ENCODE results near the gene TBC1D22A.
"Not testable (repeated sequence)": the region's sequence is repeated elsewhere in the genome, so short reads cannot be mapped to it uniquely, and the experiment has no call there.

The TBC1D22A gene

GRCh38 chr22:47139013-47139789 is 376.8 kb downstream of the TBC1D22A start:
- no peak for DNase-seq (ENCODE audit: low read depth in 2 of 2)

- DNase-seq (ENCODE audit: low read depth in 2 of 2), result no peak
These were observed 377.3 kb downstream of the TBC1D22A start for GRCh38 chr22:47139790-47140119.

GRCh38 chr22:47140975-47141374 is 378.5 kb downstream of the TBC1D22A start:
- not testable (repeated sequence) for DNase-seq (ENCODE audit: low read depth in 2 of 2)

- DNase-seq (ENCODE audit: low read depth in 2 of 2), result no peak
These were observed 380.1 kb downstream of the TBC1D22A start for GRCh38 chr22:47142427-47143046.

- DNase-seq (ENCODE audit: low read depth in 2 of 2), result no peak
These were observed 380.9 kb downstream of the TBC1D22A start for GRCh38 chr22:47143249-47143938.

- no peak for DNase-seq (ENCODE audit: low read depth in 2 of 2)
These were observed 381.8 kb downstream of the TBC1D22A start for GRCh38 chr22:47144076-47144765.

GRCh38 chr22:47144791-47145425 is 382.5 kb downstream of the TBC1D22A start:
- no peak for DNase-seq (ENCODE audit: low read depth in 2 of 2)

- DNase-seq (ENCODE audit: low read depth in 2 of 2), result no peak
These were observed 383.4 kb downstream of the TBC1D22A start for GRCh38 chr22:47145883-47146282.

GRCh38 chr22:47146391-47146790 is 383.9 kb downstream of the TBC1D22A start:
- no peak for DNase-seq (ENCODE audit: low read depth in 2 of 2)

- DNase-seq (ENCODE audit: low read depth in 2 of 2), result no peak
These were observed 384.5 kb downstream of the TBC1D22A start for GRCh38 chr22:47146941-47147340.

GRCh38 chr22:47147572-47147971 is 385.1 kb downstream of the TBC1D22A start:
- DNase-seq (ENCODE audit: low read depth in 2 of 2), result no peak

- DNase-seq (ENCODE audit: low read depth in 2 of 2), result no peak
These were observed 386.1 kb downstream of the TBC1D22A start for GRCh38 chr22:47148510-47148909.

- DNase-seq (ENCODE audit: low read depth in 2 of 2), result no peak
These were observed 386.7 kb downstream of the TBC1D22A start for GRCh38 chr22:47148956-47149728.

GRCh38 chr22:47149976-47150375 is 387.5 kb downstream of the TBC1D22A start:
- DNase-seq (ENCODE audit: low read depth in 2 of 2), result no peak

- DNase-seq (ENCODE audit: low read depth in 2 of 2), result no peak
These were observed 388.0 kb downstream of the TBC1D22A start for GRCh38 chr22:47150426-47150825.

GRCh38 chr22:47151064-47151463 is 388.6 kb downstream of the TBC1D22A start:
- DNase-seq (ENCODE audit: low read depth in 2 of 2), result no peak

GRCh38 chr22:47151490-47151889 is 389.0 kb downstream of the TBC1D22A start:
- DNase-seq (ENCODE audit: low read depth in 2 of 2), result no peak

GRCh38 chr22:47152236-47152635 is 389.8 kb downstream of the TBC1D22A start:
- DNase-seq (ENCODE audit: low read depth in 2 of 2), result no peak

GRCh38 chr22:47152938-47153337 is 390.5 kb downstream of the TBC1D22A start:
- DNase-seq (ENCODE audit: low read depth in 2 of 2), result no peak

GRCh38 chr22:47153854-47154525 is 391.5 kb downstream of the TBC1D22A start:
- DNase-seq (ENCODE audit: low read depth in 2 of 2), result no peak
